Ishikawa (cell line): ENCODE data around the gene HNF1A.
A peak's percentile ranks its signal among the peaks of the same experiment; 100 is the strongest.

Source experiments
- CEBPB ChIP-seq: IDR thresholded peaks from 2 replicates; pipeline ENCODE4 v1.6.1; 2012
- CREB1 ChIP-seq: IDR thresholded peaks from 2 replicates; pipeline ENCODE4 v1.6.1; 2012; ENCODE audit warnings: low read depth
- EGR1 ChIP-seq: IDR thresholded peaks from 2 replicates; pipeline ENCODE4 v1.6.1; 2012
- EP300 ChIP-seq: IDR thresholded peaks from 2 replicates; pipeline ENCODE4 v1.6.1; 2012; ENCODE audit warnings: borderline replicate concordance
- FOXM1 ChIP-seq: IDR thresholded peaks from 2 replicates; pipeline ENCODE4 v1.6.1; 2012; ENCODE audit warnings: low read depth, borderline replicate concordance
- NFIC ChIP-seq: IDR thresholded peaks from 2 replicates; pipeline ENCODE4 v1.6.1; 2012
- RAD21 ChIP-seq: IDR thresholded peaks from 2 replicates; pipeline ENCODE4 v1.6.1; 2012; ENCODE audit warnings: low read depth
- TAF1 ChIP-seq: IDR thresholded peaks from 2 replicates; pipeline ENCODE4 v1.6.1; 2012; ENCODE audit warnings: low read depth, mild to moderate bottlenecking
- TCF12 ChIP-seq: IDR thresholded peaks from 2 replicates; pipeline ENCODE4 v1.6.1; 2012; ENCODE audit warnings: low read depth
- TEAD4 ChIP-seq: IDR thresholded peaks from 2 replicates; pipeline ENCODE4 v1.6.1; 2012
- YY1 ChIP-seq: IDR thresholded peaks from 2 replicates; pipeline ENCODE4 v1.6.1; 2012; ENCODE audit warnings: low read depth
- ZBTB7A ChIP-seq: IDR thresholded peaks from 2 replicates; pipeline ENCODE4 v1.6.1; 2012; ENCODE audit warnings: low read depth
- TF ChIP-seq, protein P1 (sequence below): IDR thresholded peaks from 2 replicates; pipeline ENCODE4 v1.6.1; 2012; ENCODE audit warnings: low read depth, mild to moderate bottlenecking
- TF ChIP-seq, protein P2 (sequence below): IDR thresholded peaks from 2 replicates; pipeline ENCODE4 v1.6.1; 2012
- TF ChIP-seq, protein P3 (sequence below): IDR thresholded peaks from 2 replicates; pipeline ENCODE4 v1.6.1; 2012

Gene HNF1A

DNA sequence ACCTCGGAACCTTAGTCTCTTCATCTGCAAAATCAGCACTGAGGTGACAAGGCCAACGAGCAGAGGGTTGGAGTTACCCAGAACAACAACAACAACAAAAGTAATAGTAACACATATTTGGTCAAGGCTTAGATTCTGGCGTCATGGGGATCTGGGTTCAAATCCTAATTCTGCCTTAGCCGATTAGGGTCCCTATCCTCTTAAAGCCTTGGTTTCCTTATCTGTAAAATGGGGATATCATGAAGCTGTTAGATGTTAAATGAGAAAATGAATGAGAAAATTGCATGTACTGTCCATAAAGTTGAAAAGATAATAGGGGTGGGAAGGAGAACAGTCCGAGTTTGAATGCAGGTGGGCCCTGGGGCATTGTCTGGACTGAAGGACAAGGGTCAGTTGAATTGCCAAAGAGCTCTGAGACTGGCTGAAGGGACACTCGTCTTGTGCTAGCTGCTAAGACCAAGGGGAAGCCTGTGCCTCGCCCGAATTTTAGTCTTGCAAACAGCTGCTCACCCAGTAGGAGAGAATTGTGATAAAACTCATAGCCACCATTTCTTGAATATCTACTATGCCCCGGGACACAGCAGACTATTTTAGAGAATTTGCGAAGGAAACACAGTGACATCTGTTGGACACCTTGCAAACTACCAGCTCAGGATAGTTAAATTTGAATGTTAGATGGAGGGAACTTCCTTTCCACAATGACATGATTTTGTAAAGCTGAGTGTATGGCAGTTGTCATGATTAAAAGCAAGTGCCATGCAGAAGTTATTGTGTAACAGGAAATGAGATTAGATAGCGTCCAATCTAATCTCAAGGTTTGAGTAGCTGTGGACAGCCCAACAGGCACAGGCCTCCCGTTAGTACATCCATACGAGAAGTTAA, 6.8 kb upstream of the HNF1A start:
- TF ChIP-seq, protein P1, sequence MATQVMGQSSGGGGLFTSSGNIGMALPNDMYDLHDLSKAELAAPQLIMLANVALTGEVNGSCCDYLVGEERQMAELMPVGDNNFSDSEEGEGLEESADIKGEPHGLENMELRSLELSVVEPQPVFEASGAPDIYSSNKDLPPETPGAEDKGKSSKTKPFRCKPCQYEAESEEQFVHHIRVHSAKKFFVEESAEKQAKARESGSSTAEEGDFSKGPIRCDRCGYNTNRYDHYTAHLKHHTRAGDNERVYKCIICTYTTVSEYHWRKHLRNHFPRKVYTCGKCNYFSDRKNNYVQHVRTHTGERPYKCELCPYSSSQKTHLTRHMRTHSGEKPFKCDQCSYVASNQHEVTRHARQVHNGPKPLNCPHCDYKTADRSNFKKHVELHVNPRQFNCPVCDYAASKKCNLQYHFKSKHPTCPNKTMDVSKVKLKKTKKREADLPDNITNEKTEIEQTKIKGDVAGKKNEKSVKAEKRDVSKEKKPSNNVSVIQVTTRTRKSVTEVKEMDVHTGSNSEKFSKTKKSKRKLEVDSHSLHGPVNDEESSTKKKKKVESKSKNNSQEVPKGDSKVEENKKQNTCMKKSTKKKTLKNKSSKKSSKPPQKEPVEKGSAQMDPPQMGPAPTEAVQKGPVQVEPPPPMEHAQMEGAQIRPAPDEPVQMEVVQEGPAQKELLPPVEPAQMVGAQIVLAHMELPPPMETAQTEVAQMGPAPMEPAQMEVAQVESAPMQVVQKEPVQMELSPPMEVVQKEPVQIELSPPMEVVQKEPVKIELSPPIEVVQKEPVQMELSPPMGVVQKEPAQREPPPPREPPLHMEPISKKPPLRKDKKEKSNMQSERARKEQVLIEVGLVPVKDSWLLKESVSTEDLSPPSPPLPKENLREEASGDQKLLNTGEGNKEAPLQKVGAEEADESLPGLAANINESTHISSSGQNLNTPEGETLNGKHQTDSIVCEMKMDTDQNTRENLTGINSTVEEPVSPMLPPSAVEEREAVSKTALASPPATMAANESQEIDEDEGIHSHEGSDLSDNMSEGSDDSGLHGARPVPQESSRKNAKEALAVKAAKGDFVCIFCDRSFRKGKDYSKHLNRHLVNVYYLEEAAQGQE: no peak
- TF ChIP-seq TEAD4 (no peak), EGR1 (no peak), RAD21 (peak; percentile 89)

DNA sequence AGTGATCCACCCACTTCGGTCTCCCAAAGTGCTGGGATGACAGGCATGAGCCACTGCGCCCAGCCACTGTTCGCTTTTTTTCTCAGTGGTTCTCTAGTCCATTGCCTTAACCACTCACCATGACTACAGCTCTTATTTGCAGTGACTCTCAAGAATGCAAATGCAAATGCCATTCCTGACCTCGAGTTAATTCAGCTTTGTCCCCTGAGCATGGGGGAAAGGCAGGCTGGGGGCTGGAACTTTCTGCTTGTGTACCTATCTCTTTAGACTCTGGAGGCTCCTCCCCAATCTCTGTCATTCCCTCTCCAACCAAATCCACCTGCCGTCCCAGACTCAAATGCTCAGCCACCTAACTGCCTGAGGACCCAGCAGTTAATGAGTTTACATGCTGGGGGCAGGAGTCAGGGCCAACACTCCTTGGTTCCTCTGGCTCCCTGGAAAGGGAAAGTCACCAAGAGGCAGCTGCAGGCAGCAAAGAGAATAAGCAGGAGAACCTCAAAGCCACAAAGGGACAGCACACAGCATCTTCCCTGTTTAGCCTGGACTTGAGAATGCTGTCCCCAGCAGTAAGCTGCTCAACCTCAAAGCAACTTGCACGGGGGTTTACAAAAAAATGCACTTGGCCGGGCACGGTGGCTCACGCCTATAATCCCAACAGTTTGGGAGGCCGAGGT, 5.3 kb upstream of the HNF1A start:
- no peak for TF ChIP-seq ZBTB7A
- TF ChIP-seq CREB1: no peak
- TF ChIP-seq, protein P2, sequence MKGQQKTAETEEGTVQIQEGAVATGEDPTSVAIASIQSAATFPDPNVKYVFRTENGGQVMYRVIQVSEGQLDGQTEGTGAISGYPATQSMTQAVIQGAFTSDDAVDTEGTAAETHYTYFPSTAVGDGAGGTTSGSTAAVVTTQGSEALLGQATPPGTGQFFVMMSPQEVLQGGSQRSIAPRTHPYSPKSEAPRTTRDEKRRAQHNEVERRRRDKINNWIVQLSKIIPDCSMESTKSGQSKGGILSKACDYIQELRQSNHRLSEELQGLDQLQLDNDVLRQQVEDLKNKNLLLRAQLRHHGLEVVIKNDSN: no peak
- TF ChIP-seq TEAD4: no peak
- TF ChIP-seq, protein P3, sequence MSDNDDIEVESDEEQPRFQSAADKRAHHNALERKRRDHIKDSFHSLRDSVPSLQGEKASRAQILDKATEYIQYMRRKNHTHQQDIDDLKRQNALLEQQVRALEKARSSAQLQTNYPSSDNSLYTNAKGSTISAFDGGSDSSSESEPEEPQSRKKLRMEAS: no peak
- TF ChIP-seq FOXM1: no peak
- no peak for TF ChIP-seq CEBPB
- TF ChIP-seq YY1: no peak
- no peak for TF ChIP-seq RAD21
- no peak for TF ChIP-seq EGR1

DNA sequence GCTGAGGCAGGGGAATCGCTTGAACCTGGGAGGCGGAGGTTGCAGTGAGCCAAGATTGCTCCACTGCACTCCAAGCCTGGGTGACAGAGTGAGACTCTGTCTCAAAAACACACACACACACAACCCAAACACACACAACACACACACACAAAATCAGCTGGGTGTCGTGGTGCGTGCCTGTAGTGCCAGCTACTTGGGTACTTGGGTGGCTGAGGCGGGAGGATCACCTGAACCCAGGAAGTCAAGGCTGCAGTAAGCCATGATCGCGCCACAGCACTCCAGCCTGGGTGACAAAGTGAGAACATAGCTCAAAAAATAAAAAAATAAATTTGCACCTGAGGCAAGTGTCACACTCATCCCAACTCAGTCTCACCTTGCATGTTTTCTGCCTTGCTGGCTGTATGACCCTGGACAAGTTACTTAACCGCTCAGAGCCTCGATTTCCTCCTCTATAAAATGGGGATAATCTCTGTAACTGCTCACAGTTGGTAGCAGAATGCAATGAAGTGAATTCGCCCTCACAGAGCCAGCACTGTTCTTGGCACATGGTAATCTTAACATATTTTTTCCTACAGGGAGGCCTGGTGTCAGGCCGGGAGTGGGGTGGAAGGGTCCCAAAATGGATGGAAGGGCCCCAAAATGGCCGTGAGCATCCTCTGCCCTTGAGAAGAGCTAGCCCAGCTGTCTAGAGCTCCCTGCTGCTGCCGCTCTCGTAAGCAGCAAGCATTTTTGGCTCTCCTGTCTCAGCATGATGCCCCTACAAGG, 630 bp upstream of the HNF1A start:
- no peak for TF ChIP-seq RAD21
- TF ChIP-seq TEAD4: no peak
- TF ChIP-seq TAF1: no peak
- no peak for TF ChIP-seq EGR1
- TF ChIP-seq, protein P3: no peak
- TF ChIP-seq CREB1: no peak
- no peak for TF ChIP-seq YY1
- TF ChIP-seq, protein P1: no peak
- TF ChIP-seq, protein P2: no peak
- no peak for TF ChIP-seq ZBTB7A
- TF ChIP-seq CEBPB: no peak
- TF ChIP-seq TCF12: no peak
- no peak for TF ChIP-seq FOXM1
- TF ChIP-seq NFIC: no peak
- TF ChIP-seq EP300: no peak

DNA sequence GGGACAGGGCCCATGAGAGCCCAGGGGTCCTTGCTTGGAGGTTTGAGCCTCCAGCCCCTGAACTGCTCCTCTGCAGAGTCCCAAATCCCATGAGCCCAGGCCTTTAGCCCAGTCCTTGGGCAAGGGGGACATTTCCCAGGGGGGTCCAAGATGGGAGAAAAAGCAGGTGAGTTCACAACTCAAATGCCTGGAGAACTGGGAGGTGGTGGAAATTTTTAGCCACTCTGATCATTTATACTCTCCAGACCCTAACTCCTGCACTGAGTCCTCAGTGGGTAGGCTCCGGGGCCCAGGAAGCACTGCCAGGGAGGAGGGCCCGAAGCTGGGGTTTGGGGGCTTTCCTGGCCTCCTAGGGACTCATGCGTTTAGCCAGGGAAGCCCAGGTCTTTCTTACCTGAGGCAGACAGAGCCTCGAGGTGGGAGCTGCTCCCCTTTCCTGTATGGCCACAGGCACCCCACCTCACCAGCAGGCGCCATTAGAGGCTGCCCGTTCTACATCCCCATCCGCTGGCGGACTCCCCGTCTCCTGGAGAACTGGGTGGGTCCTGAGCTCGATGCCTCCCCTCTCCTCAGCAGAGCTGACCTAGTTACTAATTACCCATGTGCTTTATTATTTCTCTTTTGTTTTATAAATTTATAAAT, 998 bp downstream of the HNF1A start:
- TF ChIP-seq TAF1 (no peak), FOXM1 (no peak), ZBTB7A (no peak), RAD21 (no peak), EGR1 (no peak)
- TF ChIP-seq, protein P1: no peak
- TF ChIP-seq, protein P3: no peak
